OCI-M1 (cell line): ENCODE results near the gene ZBTB44.

ENCODE experiments used
- DNase-seq: peaks from one replicate; lab custom pipeline; 2025; lab: John Stamatoyannopoulos, UW

The ZBTB44 gene

GRCh38 chr11:130215531-130216220 is 99.0 kb downstream of the ZBTB44 start:
- no peak for DNase-seq

GRCh38 chr11:130214861-130215530 is 99.7 kb downstream of the ZBTB44 start:
- no peak for DNase-seq

GRCh38 chr11:130213979-130214281 is 100.8 kb downstream of the ZBTB44 start:
- DNase-seq: no peak

DNA sequence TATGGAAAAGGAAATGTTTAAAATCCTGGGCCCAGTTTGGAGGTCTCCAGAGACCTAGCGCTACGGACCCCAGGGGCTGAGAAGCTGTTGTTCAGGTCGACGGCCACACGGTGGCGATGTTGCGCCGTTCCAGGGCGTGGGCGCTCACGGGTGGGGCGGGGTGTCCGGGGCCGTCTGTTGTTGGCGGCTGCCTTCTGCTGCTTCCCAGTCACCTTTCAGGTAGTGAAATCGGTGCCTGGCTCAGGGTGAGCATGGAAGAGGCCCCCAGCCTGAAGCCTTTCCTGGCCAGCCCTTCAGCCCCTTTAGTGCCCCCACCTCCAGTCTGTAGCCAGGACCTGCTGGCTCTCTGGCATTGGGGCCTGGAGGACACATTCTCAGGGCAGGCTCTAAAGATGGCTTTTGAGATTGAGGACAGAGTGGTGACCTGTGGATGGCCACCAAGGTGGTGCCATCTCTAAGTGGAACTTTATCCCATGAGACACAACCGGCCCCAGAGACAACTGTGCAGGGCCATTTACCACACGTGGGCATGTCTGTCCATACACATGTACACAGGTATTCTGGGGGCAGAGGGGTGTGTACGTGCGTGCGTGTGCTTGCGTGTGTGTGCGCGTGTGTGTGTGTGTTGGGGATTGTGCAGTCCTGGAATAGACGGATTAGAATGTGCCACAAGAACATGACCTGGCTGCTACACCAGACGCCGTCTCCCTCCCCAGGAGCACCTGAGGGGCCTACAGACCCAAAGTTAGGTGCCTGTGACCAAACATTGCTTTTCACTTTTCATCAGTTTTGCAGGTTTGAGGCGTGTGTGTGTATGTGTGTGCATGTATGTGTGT is 101.4 kb downstream of the ZBTB44 start:
- peak; percentile 88 for DNase-seq

DNA sequence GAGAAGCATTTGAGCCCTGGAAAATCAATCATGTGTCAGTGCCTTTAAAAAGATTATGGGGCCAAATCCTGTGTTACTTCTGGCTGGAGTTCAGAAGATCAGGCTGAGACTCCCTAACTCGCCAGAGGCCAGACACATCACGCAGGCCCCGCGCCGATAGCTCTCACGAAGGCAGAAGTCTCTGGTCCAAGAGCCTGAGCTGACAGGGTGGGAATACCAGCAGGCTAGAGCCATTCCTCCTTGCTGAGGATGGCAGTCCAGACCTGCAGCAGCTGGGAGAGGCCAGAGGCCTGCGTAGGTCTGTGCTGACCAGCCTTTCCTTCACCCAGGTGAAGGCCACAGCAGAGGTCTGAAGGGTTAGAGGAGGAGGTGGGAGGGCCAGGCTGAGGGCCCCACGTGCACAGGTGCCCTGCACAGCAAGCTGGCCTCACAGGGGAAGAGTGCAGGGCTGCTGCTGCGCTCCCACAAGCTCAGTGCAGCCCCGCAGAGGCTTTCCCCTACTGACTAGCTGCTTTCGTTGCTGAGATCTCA is 102.2 kb downstream of the ZBTB44 start:
- no peak for DNase-seq

GRCh38 chr11:130211781-130212401 is 102.8 kb downstream of the ZBTB44 start:
- DNase-seq: no peak

- DNase-seq: peak; percentile 37
Measured at GRCh38 chr11:130211144-130211543, 103.6 kb downstream of the ZBTB44 start.

GRCh38 chr11:130209954-130210854 is 104.5 kb downstream of the ZBTB44 start:
- no peak for DNase-seq

DNA sequence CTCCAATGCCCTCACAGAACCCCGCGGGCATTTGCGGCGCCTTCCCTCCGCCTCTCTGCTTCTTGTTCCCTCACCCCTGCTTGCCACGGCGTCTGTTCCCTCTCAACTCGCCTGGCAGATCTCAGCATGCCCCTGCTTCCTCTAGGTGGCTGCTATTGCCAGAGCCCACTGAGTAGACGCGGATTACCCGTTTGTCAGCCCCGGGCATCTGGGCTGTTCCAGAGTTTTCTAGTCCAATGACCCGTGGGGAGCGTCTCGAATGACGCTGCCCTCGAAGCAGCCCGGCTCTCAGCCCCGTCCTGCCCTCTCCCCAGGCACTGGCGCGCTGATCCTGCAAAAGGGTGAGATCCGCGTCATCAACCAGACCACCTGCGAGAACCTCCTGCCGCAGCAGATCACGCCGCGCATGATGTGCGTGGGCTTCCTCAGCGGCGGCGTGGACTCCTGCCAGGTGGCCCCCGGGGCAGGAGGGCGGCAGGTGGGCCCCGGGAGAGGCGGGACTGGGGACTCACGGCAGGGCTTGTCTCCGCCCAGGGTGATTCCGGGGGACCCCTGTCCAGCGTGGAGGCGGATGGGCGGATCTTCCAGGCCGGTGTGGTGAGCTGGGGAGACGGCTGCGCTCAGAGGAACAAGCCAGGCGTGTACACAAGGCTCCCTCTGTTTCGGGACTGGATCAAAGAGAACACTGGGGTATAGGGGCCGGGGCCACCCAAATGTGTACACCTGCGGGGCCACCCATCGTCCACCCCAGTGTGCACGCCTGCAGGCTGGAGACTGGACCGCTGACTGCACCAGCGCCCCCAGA is 105.4 kb downstream of the ZBTB44 start:
- no peak for DNase-seq

DNA sequence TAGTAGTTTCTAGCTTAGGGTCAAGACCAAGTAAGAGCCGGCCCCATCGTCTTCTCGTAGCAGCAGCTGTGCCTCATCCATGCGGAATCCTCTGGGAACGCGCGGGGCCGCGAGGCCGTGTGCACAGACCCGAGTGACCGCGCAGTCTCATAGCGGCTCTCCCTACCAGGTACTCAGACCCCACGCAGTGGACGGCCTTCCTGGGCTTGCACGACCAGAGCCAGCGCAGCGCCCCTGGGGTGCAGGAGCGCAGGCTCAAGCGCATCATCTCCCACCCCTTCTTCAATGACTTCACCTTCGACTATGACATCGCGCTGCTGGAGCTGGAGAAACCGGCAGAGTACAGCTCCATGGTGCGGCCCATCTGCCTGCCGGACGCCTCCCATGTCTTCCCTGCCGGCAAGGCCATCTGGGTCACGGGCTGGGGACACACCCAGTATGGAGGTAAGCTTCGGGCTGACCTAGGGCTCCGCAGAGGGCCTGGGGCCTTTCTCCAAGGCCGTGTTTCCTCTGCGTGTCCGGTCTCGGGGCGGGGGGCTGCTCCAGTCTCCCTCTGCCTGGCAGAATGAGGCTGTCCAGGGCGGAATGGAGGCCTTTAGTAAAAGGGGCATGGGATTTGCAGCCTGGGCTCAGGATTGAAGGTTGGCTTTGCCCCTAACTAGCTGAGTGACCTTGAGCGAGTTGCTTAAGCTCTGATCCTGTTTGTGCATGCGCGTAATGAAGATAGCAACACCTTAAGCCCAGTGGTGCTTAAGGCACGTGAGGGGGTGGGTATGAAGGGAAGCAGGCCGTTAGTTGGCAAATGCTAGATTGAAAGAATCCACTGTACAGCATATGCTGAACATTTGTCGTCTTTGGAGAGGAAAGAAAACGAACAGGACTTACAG is 106.2 kb downstream of the ZBTB44 start:
- DNase-seq: no peak

GRCh38 chr11:130206141-130206540 is 108.6 kb downstream of the ZBTB44 start:
- DNase-seq: no peak

GRCh38 chr11:130204703-130205095 is 110.0 kb downstream of the ZBTB44 start:
- DNase-seq: no peak

- DNase-seq: no peak
Measured at GRCh38 chr11:130203766-130204702, 110.7 kb downstream of the ZBTB44 start.

DNA sequence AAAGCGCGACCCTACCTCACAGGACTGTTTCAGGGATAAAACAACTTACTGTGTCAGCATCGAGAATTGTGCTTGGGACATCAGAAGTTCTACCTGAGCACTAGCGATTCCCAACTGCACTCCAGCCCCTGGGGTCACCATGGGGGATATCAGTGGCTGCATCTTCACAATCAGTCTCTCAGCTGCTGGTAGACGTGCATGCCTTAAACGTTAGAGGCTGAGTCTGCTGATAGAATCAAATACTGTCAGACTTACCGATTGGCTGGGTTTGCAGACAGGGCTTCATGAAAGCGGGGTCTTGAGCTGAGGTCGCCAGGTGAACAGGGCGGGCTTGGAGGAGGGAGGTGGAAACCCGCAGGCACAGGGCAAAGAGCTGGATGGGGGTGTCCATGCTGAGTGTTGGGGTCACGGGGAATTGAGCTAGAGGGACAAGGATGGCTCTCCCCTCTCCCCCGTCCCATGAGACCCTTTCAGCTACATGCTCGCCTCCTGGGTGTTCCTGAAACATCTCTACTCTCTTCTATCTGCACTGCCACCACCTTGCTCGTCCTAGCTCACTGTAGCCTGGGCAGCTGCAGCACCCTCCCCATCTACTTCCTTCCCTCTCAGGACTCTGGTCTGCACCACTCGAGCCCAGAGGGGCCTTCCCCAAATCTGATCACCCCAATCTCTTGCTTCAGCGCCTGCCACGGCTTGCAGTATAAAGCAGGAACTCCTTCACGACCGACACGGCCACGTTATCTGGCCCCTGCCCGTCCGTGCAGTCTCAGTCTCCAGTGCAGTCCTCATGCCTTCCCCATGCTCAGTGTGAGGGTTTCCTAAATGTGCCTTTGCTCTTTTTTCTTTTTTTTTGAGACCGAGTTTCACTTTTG is 111.7 kb downstream of the ZBTB44 start:
- no peak for DNase-seq

GRCh38 chr11:130202009-130202817 is 112.5 kb downstream of the ZBTB44 start:
- DNase-seq: peak; percentile 25

GRCh38 chr11:130201026-130201425 is 113.7 kb downstream of the ZBTB44 start:
- DNase-seq: no peak
